H9 (cell line): ENCODE measurements around the gene RASA4B. TPM values are rescaled to one million over a fixed set of nuclear protein-coding genes. Genes with fewer than 3 reads are reported as not detected.

ENCODE experiments used
- DNase-seq: peaks from one replicate; pipeline ENCODE4 v3.0.0-alpha.2; 2017
- H2AFZ ChIP-seq: one replicate; pipeline ENCODE4 v1.6.1; 2013; ENCODE audit warnings: mild to moderate bottlenecking, low read length, control low read depth, moderate library complexity
- H2AK5ac ChIP-seq: 2 replicates; pipeline ENCODE4 v1.6.1; 2013; ENCODE audit warnings: low read length, control low read depth, mixed read lengths; ENCODE audit not compliant: insufficient read length
- H2BK120ac ChIP-seq: one replicate; pipeline ENCODE4 v1.6.1; 2013; ENCODE audit warnings: low read depth, mild to moderate bottlenecking, low read length, control low read depth, inconsistent platforms; ENCODE audit not compliant: poor library complexity, severe bottlenecking
- H2BK12ac ChIP-seq: 2 replicates; pipeline ENCODE4 v1.6.1; 2013; ENCODE audit warnings: low read length, control low read depth, mixed read lengths, low read depth; ENCODE audit not compliant: insufficient read length
- H2BK15ac ChIP-seq: 2 replicates; pipeline ENCODE4 v1.6.1; 2013; ENCODE audit warnings: low read depth, low read length, control low read depth
- H2BK20ac ChIP-seq: one replicate; pipeline ENCODE4 v1.6.1; 2013; ENCODE audit warnings: low read depth, mild to moderate bottlenecking, low read length, control low read depth, inconsistent platforms; ENCODE audit not compliant: poor library complexity, severe bottlenecking
- H2BK5ac ChIP-seq: 2 replicates; pipeline ENCODE4 v1.6.1; 2013; ENCODE audit warnings: low read length, control low read depth, mixed read lengths; ENCODE audit not compliant: insufficient read length
- H3K14ac ChIP-seq: 2 replicates; pipeline ENCODE4 v1.6.1; 2013; ENCODE audit warnings: low read length, control low read depth; ENCODE audit not compliant: insufficient read depth
- H3K18ac ChIP-seq: 2 replicates; pipeline ENCODE4 v1.6.1; 2013; ENCODE audit warnings: low read depth, mild to moderate bottlenecking, mixed read lengths, low read length, control low read depth; ENCODE audit not compliant: insufficient read length
- H3K23ac ChIP-seq: 2 replicates; pipeline ENCODE4 v1.6.1; 2013; ENCODE audit warnings: low read length, control low read depth, mixed read lengths, low read depth; ENCODE audit not compliant: insufficient read length
- H3K23me2 ChIP-seq: 2 replicates; pipeline ENCODE4 v1.6.1; 2013; ENCODE audit warnings: low read depth, mild to moderate bottlenecking, mixed read lengths, low read length, control low read depth; ENCODE audit not compliant: insufficient read length, poor library complexity, severe bottlenecking
- H3K27ac ChIP-seq: 2 replicates; pipeline ENCODE4 v1.5.1; 2013; ENCODE audit warnings: low read length, control low read depth, mixed read lengths, low read depth; ENCODE audit not compliant: insufficient read length
- H3K27me3 ChIP-seq: 2 replicates; pipeline ENCODE4 v1.6.1; 2013; ENCODE audit warnings: low read length, control low read depth, inconsistent platforms; ENCODE audit not compliant: insufficient read depth
- H3K4ac ChIP-seq: 2 replicates; pipeline ENCODE4 v1.6.1; 2013; ENCODE audit warnings: low read depth, mild to moderate bottlenecking, control low read depth, inconsistent platforms, low read length, moderate library complexity
- H3K4me1 ChIP-seq: 2 replicates; pipeline ENCODE4 v1.6.1; 2013; ENCODE audit warnings: low read length, control low read depth, inconsistent platforms; ENCODE audit not compliant: insufficient read depth
- H3K4me2 ChIP-seq: 2 replicates; pipeline ENCODE4 v1.6.1; 2013; ENCODE audit warnings: low read length, control low read depth, mixed read lengths; ENCODE audit not compliant: insufficient read length, insufficient read depth
- H3K56ac ChIP-seq: 2 replicates; pipeline ENCODE4 v1.6.1; 2013; ENCODE audit warnings: low read depth, mild to moderate bottlenecking, mixed read lengths, low read length, control low read depth; ENCODE audit not compliant: insufficient read length
- H3K79me1 ChIP-seq: 2 replicates; pipeline ENCODE4 v1.6.1; 2013; ENCODE audit warnings: low read depth, mild to moderate bottlenecking, moderate library complexity, low read length, control low read depth, inconsistent platforms; ENCODE audit not compliant: insufficient read depth, poor library complexity, severe bottlenecking
- H3K79me2 ChIP-seq: 2 replicates; pipeline ENCODE4 v1.6.1; 2013; ENCODE audit warnings: low read length, control low read depth, inconsistent platforms; ENCODE audit not compliant: insufficient read depth
- H3K9ac ChIP-seq: 2 replicates; pipeline ENCODE4 v1.6.1; 2013; ENCODE audit warnings: low read length, control low read depth, mixed read lengths; ENCODE audit not compliant: insufficient read length; ENCODE audit errors: extremely low read depth
- H3K9me3 ChIP-seq: one replicate; pipeline ENCODE4 v1.6.1; 2013; ENCODE audit warnings: low read depth, low read length, inconsistent platforms; ENCODE audit not compliant: control insufficient read depth
- H3T11ph ChIP-seq: one replicate; pipeline ENCODE4 v1.6.1; 2013; ENCODE audit warnings: mild to moderate bottlenecking, low read length, control low read depth, inconsistent platforms
- H4K20me1 ChIP-seq: one replicate; pipeline ENCODE4 v1.6.1; 2013; ENCODE audit not compliant: control insufficient read depth, insufficient read length, insufficient read depth
- H4K5ac ChIP-seq: 2 replicates; pipeline ENCODE4 v1.6.1; 2013; ENCODE audit warnings: low read depth, mild to moderate bottlenecking, mixed read lengths, low read length, control low read depth; ENCODE audit not compliant: insufficient read length
- H4K8ac ChIP-seq: replicated peaks from 2 replicates; pipeline ENCODE4 v1.6.1; 2013; ENCODE audit warnings: low read length, control low read depth, mixed read lengths, low read depth; ENCODE audit not compliant: insufficient read length
- H4K91ac ChIP-seq: 2 replicates; pipeline ENCODE4 v1.6.1; 2013; ENCODE audit warnings: low read depth, mild to moderate bottlenecking, moderate library complexity, mixed read lengths, low read length, control low read depth; ENCODE audit not compliant: insufficient read length
- H3K27ac Mint-ChIP-seq, 3 experiments: 2 replicates in 2 of 3; 3 replicates in 1 of 3; pipeline ENCODE4 v1.8.0; 2020 to 2021; ENCODE audit warnings: mixed read lengths in 3 of 3, mild to moderate bottlenecking in 1 of 3, moderate library complexity in 1 of 3
- H3K27me3 Mint-ChIP-seq: 2 replicates; pipeline ENCODE4 v1.8.0; 2021; ENCODE audit warnings: low read depth, mild to moderate bottlenecking, moderate library complexity, mixed read lengths
- H3K36me3 Mint-ChIP-seq, 3 experiments: 2 replicates in 2 of 3; 3 replicates in 1 of 3; pipeline ENCODE4 v1.8.0; 2020 to 2021; ENCODE audit warnings: low read depth in 3 of 3, mixed read lengths in 3 of 3; ENCODE audit not compliant: insufficient read depth in 1 of 3
- H3K4me1 Mint-ChIP-seq, 2 experiments: 2 replicates each; pipeline ENCODE4 v1.8.0; 2020; ENCODE audit warnings: mixed read lengths in 2 of 2
- H3K4me3 Mint-ChIP-seq, 2 experiments: 2 replicates in 1 of 2; 3 replicates in 1 of 2; pipeline ENCODE4 v1.8.0; 2020 to 2021; ENCODE audit warnings: mild to moderate bottlenecking in 2 of 2, mixed read lengths in 2 of 2, moderate library complexity in 1 of 2
- H3K9me3 Mint-ChIP-seq, 2 experiments: 2 replicates in 1 of 2; 3 replicates in 1 of 2; pipeline ENCODE4 v1.8.0; 2020; ENCODE audit warnings: mild to moderate bottlenecking in 2 of 2, mixed read lengths in 2 of 2, moderate library complexity in 1 of 2
- WGBS: extraction: QIAGEN DNeasy Blood & Tissue Kit; methylation state at CpG from one replicate; pipeline ENCODE4 v1.1.7; 2013; ENCODE audit warnings: missing lambda C conversion rate, low lambda C conversion rate, mixed read lengths; ENCODE audit not compliant: insufficient read length; ENCODE audit errors: extremely low coverage; 5-methylcytosine and 5-hydroxymethylcytosine counted together
- total RNA-seq: library from RNA; stranded (reverse); gene quantifications from 2 replicates; pipeline ENCODE4 v1.2.1, GENCODE V29; 2021
- TF ChIP-seq, protein P1 (sequence below): fragments of 200-600 bp; sonication (generic); conservative IDR thresholded peaks from 3 replicates; pipeline ENCODE4 v1.8.0; 2021; ENCODE audit warnings: antibody characterized with exemption, mild to moderate bottlenecking

The RASA4B gene
- total RNA-seq, 1 experiment from 2014 or later, result 3.7 TPM

DNA sequence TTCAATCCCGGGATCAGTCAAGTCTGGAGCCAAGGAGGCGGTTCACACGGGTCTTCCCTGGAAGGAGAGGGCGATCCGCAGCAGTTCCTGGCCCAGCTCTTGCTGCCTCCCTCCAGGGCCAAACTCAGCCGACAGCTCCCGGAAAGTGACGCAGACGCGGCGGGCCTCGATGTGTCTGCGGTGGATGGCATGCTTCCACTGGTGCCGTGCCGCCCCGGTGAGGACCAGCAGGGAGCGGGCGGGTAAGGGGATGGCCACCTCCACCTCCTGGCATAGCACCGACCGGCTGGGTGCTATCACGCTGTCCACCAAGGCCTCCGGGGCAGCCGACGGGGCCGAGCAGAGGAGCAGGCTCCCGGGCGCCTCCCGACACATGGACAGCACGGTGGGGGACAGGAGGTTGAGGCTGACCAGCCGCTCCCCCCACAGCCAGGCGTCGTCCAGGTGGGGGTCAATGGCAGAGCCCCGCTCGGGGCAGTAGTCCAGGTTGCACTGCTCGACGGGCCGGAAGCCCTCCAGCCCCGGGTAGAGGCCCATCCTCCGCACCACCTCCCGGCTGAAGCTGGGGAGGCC is 60.1 kb downstream of the RASA4B start:
- H4K91ac ChIP-seq, result no peak overlapping the region
- no peak overlapping the region for H3K4me2 ChIP-seq
- no peak overlapping the region for H2BK5ac ChIP-seq
- TF ChIP-seq, protein P1, sequence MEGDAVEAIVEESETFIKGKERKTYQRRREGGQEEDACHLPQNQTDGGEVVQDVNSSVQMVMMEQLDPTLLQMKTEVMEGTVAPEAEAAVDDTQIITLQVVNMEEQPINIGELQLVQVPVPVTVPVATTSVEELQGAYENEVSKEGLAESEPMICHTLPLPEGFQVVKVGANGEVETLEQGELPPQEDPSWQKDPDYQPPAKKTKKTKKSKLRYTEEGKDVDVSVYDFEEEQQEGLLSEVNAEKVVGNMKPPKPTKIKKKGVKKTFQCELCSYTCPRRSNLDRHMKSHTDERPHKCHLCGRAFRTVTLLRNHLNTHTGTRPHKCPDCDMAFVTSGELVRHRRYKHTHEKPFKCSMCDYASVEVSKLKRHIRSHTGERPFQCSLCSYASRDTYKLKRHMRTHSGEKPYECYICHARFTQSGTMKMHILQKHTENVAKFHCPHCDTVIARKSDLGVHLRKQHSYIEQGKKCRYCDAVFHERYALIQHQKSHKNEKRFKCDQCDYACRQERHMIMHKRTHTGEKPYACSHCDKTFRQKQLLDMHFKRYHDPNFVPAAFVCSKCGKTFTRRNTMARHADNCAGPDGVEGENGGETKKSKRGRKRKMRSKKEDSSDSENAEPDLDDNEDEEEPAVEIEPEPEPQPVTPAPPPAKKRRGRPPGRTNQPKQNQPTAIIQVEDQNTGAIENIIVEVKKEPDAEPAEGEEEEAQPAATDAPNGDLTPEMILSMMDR, result no peak
- DNase-seq, result no peak
- H3K4me1 ChIP-seq, result no peaks in the 10 kb centered on the region
- no peak overlapping the region for H4K8ac ChIP-seq
- H2BK120ac ChIP-seq, result no peak overlapping the region
- Mint-ChIP-seq H3K4me1 (0 out of 4 replicates have a peak, but pooled peaks cover 0 to 2% of the 10 kb centered on the region in 2 experiments), H3K36me3 (peaks cover 7 to 46% (median 40%) of the 10 kb centered on the region in 3 experiments; a peak in 6 of 7 replicates), H3K9me3 (no peaks in the 10 kb centered on the region), H3K4me3 (no peak overlapping the region), H3K27ac (peak overlapping the region in 1 of 3 experiments; percentile 79; a peak in 1 of 7 replicates), H3K27me3 (no peaks in the 10 kb centered on the region)
- no peaks in the 10 kb centered on the region for H3K23me2 ChIP-seq
- no peak overlapping the region for H2BK15ac ChIP-seq
- H2BK12ac ChIP-seq, result no peak overlapping the region
- H3K4ac ChIP-seq, result no peak overlapping the region
- no peak overlapping the region for H3K14ac ChIP-seq
- no peak overlapping the region for H3K56ac ChIP-seq
- no peak overlapping the region for H2BK20ac ChIP-seq
- H3K27me3 ChIP-seq, result no peaks in the 10 kb centered on the region
- H3K79me2 ChIP-seq, result no peaks in the 10 kb centered on the region
- no peak overlapping the region for H2AK5ac ChIP-seq
- H3K27ac ChIP-seq, result no peak overlapping the region
- H4K5ac ChIP-seq, result no peak overlapping the region
- no peak overlapping the region for H3T11ph ChIP-seq
- H4K20me1 ChIP-seq, result no peaks in the 10 kb centered on the region
- no CpG with 5 or more reads among the region's 40 CpGs for WGBS
- H3K23ac ChIP-seq, result no peak overlapping the region
- no peak overlapping the region for H2AFZ ChIP-seq
- no peak overlapping the region for H3K9ac ChIP-seq
- H3K9me3 ChIP-seq, result no peaks in the 10 kb centered on the region
- no peak overlapping the region for H3K18ac ChIP-seq
- no peaks in the 10 kb centered on the region for H3K79me1 ChIP-seq
